AG04450 (cell line): ENCODE measurements around the gene PLIN5. TPM values are rescaled to one million over a fixed set of nuclear protein-coding genes. Genes with fewer than 3 reads are reported as not detected.

ENCODE experiments used
- CTCF ChIA-PET: fragments of 300-600, 350-600 bp; formaldehyde crosslinking; extraction: SDS; loops from one replicate; lab custom pipeline; 2022; ENCODE audit warnings: antibody characterized with exemption, inconsistent platforms; lab: Charles Lee
- POLR2A ChIA-PET: fragments of 350-600 bp; formaldehyde crosslinking; extraction: SDS; loops from one replicate; lab custom pipeline; 2021; ENCODE audit warnings: antibody characterized with exemption, inconsistent platforms; lab: Yijun Ruan, JAX
- DNase-seq: peaks from one replicate; pipeline ENCODE4 v3.0.0-alpha.2; 2011; ENCODE audit warnings: low read depth, low spot score
- H3K27ac ChIP-seq: one replicate; pipeline ENCODE4 v1.5.1; 2012; ENCODE audit warnings: low read depth, low read length, control low read depth
- H3K27me3 ChIP-seq: one replicate; pipeline ENCODE4 v1.6.0; 2012; ENCODE audit warnings: low read length; ENCODE audit not compliant: control insufficient read depth, insufficient read depth
- H3K4me3 ChIP-seq: 2 replicates; pipeline ENCODE4 v1.5.1; 2011; ENCODE audit warnings: mild to moderate bottlenecking, low read depth, low read length, control low read depth
- H3K9me3 ChIP-seq: 2 replicates; pipeline ENCODE4 v1.5.1; 2012; ENCODE audit warnings: low read length; ENCODE audit not compliant: control insufficient read depth, insufficient read depth
- CTCF ChIP-seq: IDR thresholded peaks from 2 replicates; pipeline ENCODE4 v1.5.1; 2011; ENCODE audit warnings: low read depth, low read length, control low read depth, inconsistent platforms
- polyA plus RNA-seq: library from polyadenylated mRNA; depleted of rRNA; stranded (reverse); fragments of >200 nt; gene quantifications from 2 replicates; pipeline ENCODE4 v1.2.3, GENCODE V29; 2011

Gene PLIN5
- polyA plus RNA-seq, 1 experiment = not detected

- Histone ChIP-seq H3K27ac (no peak overlapping the region), H3K9me3 (no peaks in the 10 kb centered on the region; the same call in 1 of the 2 replicates), H3K4me3 (no peak overlapping the region), H3K27me3 (no peaks in the 10 kb centered on the region)
- POLR2A ChIA-PET = no interaction called here
- CTCF ChIA-PET = no interaction called here
- no peak for DNase-seq
- no peak for TF ChIP-seq CTCF
Observed at GRCh38 chr19:4496304-4496703, 38.7 kb downstream of the PLIN5 start.

- POLR2A ChIA-PET = interaction anchor here (1.0 kb wide), 1 partner anchor 14 kb away, joined by 3 read pairs; no protein-coding TSS in a partner anchor
- H3K4me3 ChIP-seq = no peak overlapping the region
Observed at GRCh38 chr19:4495471-4495870, 39.6 kb downstream of the PLIN5 start.

GRCh38 chr19:4494691-4495064 is 40.3 kb downstream of the PLIN5 start:
- CTCF ChIA-PET = interaction anchor here (0.6 kb wide), 1 partner anchor 17 kb away, joined by 3 read pairs; no protein-coding TSS in a partner anchor
- no peak for TF ChIP-seq CTCF

More at GRCh38 chr19:4495471-4495870, 39.6 kb downstream of the PLIN5 start:
- no peaks in the 10 kb centered on the region for H3K27me3 ChIP-seq
- H3K9me3 ChIP-seq = no peaks in the 10 kb centered on the region; the same call in 1 of the 2 replicates
- no peak overlapping the region for H3K27ac ChIP-seq
- no peak for DNase-seq
- no peak for TF ChIP-seq CTCF
- CTCF ChIA-PET = no interaction called here

GRCh38 chr19:4493929-4494690 is 40.9 kb downstream of the PLIN5 start:
- no peak for TF ChIP-seq CTCF
- CTCF ChIA-PET = no interaction called here
- Histone ChIP-seq H3K4me3 (no peak overlapping the region), H3K27ac (no peak overlapping the region), H3K27me3 (no peaks in the 10 kb centered on the region), H3K9me3 (no peaks in the 10 kb centered on the region; the same call in 1 of the 2 replicates)
- POLR2A ChIA-PET = interaction anchor here (0.8 kb wide), 1 partner anchor 10 kb away, joined by 4 read pairs; no protein-coding TSS in a partner anchor
- no peak for DNase-seq

More at GRCh38 chr19:4494691-4495064, 40.3 kb downstream of the PLIN5 start:
- no peaks in the 10 kb centered on the region for H3K27me3 ChIP-seq
- H3K27ac ChIP-seq = no peak overlapping the region
- no peaks in the 10 kb centered on the region; the same call in 1 of the 2 replicates for H3K9me3 ChIP-seq
- POLR2A ChIA-PET = interaction anchor here (0.8 to 1.0 kb wide), 2 partner anchors 9 to 13 kb away, joined by 3 to 4 read pairs; no protein-coding TSS in a partner anchor
- no peak for DNase-seq
- no peak overlapping the region for H3K4me3 ChIP-seq
